ENCODE results near the gene PYGB. TPM values are rescaled to one million over a fixed set of nuclear protein-coding genes. Genes with fewer than 3 reads are reported as not detected.
A peak's percentile ranks its signal among the peaks of the same experiment; 100 is the strongest.

PYGB gene
- total and polyA plus RNA-seq, 8 donors = 17.4 to 37.2 (median 24.2) TPM

DNA sequence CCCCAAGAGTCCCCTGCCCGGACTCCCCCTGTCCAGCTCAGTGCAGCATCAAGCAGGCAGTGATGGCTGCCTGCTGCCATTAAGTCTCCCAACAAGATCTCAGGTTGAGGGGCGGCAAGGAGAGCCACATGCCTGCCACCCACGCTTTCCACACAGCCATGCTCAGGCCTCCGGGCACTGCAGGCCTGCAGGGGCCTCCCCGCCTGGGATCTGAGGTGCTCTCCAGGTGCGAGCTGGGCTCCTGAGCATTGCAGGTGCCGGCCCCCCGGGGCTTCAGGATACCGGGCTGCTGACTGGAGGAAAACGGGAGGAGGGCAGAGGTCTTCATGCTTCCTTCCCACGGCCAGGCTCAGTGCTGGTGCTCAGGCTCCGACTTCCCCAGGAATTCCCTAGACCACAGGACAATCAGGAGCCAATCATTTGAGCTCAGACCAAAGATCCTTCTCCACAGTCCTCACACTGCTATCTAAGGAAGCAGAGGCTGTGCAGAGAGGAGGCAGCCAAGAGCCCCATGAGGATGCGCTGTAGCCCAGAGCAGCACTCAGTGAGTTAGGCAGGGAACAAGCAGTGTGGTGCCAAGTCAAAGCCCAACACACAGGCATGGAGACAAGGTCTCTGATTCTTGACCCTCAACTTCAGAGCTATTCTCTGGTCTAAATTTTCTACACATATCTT, 52.7 kb downstream of the PYGB start:
- intact Hi-C loops (cut with DNase I) = no loop called here
- no peak for FAIRE-seq
- Histone ChIP-seq H3K4me1 (peaks cover 0 to 18% (median 6%) of the 10 kb centered on the region in 3 donors), H3K27ac (no peak overlapping the region), H3K36me3 (peaks cover 0 to 21% (median 6%) of the 10 kb centered on the region in 3 donors), H3K9me3 (no peaks in the 10 kb centered on the region), H3K27me3 (no peaks in the 10 kb centered on the region), H3K4me3 (no peak overlapping the region)
- DNase-seq = peak in 1 of 6 donors; percentile 55
- ATAC-seq = no peak
- TF ChIP-seq, protein P1, sequence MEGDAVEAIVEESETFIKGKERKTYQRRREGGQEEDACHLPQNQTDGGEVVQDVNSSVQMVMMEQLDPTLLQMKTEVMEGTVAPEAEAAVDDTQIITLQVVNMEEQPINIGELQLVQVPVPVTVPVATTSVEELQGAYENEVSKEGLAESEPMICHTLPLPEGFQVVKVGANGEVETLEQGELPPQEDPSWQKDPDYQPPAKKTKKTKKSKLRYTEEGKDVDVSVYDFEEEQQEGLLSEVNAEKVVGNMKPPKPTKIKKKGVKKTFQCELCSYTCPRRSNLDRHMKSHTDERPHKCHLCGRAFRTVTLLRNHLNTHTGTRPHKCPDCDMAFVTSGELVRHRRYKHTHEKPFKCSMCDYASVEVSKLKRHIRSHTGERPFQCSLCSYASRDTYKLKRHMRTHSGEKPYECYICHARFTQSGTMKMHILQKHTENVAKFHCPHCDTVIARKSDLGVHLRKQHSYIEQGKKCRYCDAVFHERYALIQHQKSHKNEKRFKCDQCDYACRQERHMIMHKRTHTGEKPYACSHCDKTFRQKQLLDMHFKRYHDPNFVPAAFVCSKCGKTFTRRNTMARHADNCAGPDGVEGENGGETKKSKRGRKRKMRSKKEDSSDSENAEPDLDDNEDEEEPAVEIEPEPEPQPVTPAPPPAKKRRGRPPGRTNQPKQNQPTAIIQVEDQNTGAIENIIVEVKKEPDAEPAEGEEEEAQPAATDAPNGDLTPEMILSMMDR (IDR thresholded peaks at IDR 0.05) = no peak
- WGBS, 2 donors = 82 to 86% methylated on average over 13 of the region's 13 CpGs

DNA sequence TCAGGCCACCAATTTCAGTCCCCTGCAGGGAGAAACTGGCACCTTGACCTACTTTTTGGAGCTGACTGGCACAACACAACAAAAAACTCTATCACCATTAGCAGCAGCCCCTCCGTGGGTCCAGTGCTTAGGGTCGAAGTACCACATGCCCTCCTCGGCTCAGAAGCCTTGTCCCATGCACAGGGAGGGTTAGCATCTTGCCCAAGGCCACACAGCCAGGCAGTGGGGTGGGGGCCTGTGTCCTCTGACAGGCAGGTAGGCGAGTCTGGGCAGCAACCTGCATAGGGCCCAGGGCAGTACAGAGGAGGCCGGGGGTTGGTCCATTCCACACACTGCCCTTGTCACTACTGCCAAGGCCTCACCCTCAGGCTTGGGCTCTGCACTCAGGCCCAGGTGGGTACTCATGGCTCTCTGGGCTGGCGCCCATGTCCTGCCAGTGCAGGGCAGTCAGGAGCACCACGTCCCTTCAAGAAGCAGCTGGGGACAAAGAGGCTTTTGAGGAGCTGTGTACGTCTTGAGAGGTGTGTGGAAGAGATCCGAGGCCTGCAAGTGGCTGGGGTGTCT, 53.6 kb downstream of the PYGB start:
- WGBS, 2 donors = 80 to 84% methylated on average over 9 of the region's 9 CpGs
- H3K27ac ChIP-seq = no peak overlapping the region
- intact Hi-C loops (cut with DNase I) = no loop called here
- peak in 1 of 4 donors; percentile 2 for ATAC-seq
- H3K9me3 ChIP-seq = no peaks in the 10 kb centered on the region
- peaks cover 0 to 10% (median 0%) of the 10 kb centered on the region in 3 donors for H3K4me1 ChIP-seq
- no peak overlapping the region for H3K4me3 ChIP-seq
- DNase-seq = peak in 1 of 6 donors; percentile 69
- TF ChIP-seq, protein P1 (IDR thresholded peaks at IDR 0.05) = no peak
- H3K27me3 ChIP-seq = no peaks in the 10 kb centered on the region
- FAIRE-seq = no peak
- peaks cover 0 to 21% (median 7%) of the 10 kb centered on the region in 3 donors for H3K36me3 ChIP-seq

DNA sequence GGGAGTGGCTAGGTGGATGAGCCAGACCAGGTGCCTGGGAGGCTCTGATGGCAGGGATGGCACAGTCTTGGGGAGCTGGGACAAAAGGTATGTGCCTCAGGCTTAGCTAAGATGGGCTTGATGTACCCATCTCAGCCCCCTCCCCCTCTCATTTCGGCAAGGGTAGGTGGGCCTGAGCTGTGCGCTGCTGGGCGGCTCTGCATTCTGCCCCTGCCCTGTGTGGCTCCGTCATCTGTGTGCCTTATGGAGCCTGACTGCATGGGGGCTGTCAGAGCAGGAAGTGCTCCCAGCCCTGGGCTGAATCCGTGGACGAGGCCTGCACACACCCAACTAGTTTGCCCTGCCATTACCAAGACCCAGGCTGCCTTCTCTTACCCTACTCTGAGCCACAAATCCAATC, 54.7 kb downstream of the PYGB start:
- no peak for FAIRE-seq
- Histone ChIP-seq H3K9me3 (no peaks in the 10 kb centered on the region), H3K27me3 (no peaks in the 10 kb centered on the region), H3K4me3 (no peak overlapping the region), H3K4me1 (no peaks in the 10 kb centered on the region), H3K36me3 (peaks cover 0 to 25% (median 8%) of the 10 kb centered on the region in 3 donors), H3K27ac (no peak overlapping the region)
- TF ChIP-seq, protein P1 (IDR thresholded peaks at IDR 0.05) = no peak
- 90 to 93% methylated on average over 4 to 6 of the region's 6 CpGs for WGBS, 2 donors
- DNase-seq = no peak
- intact Hi-C loops (cut with DNase I) = no loop called here
- ATAC-seq = no peak

DNA sequence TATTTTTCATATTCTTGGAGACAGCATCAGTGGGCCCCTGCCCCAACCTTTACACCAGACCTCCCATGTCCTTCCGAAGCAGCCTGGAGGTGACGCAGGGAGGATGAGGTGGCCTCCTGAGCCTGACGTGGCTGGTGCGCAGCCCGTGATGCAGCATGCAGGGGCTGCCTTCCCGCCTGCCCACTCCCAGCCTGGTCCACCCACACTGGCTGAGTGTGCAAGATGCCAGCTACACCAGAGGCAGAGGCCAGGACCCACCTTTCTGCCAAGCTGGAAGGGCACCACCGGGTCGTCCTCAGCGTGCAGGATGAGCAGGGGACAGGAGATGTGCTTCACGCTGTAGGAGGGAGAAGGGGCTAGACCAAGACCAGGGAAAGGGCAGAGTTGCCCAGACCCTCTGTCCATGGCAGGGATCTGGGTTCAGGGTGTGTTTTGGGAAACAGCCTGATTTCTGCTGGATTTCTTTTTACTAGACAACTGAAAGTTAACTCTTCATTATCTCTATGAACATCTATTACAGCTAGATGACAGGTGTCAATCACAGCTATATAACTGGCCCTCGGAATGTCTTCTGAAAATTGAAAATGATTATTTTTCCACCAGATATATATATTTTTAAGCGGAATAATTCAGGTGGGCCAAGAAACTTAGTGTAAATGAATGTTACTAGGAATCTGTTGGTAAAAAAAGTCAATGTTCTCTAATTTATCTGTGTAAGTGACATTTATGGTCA, 55.6 kb downstream of the PYGB start:
- DNase-seq = peak in 1 of 6 donors; percentile 60

More for the DNA sequence above, 55.6 kb downstream of the PYGB start:
- TF ChIP-seq, protein P1 (IDR thresholded peaks at IDR 0.05) = no peak
- 93 to 94% methylated on average over 12 of the region's 12 CpGs for WGBS, 2 donors
- peaks cover 0 to 34% (median 8%) of the 10 kb centered on the region in 3 donors for H3K36me3 ChIP-seq
- H3K4me1 ChIP-seq = no peaks in the 10 kb centered on the region
- ATAC-seq = no peak
- FAIRE-seq = no peak
- no peaks in the 10 kb centered on the region for H3K27me3 ChIP-seq
- no peak overlapping the region for H3K4me3 ChIP-seq
- no peaks in the 10 kb centered on the region for H3K9me3 ChIP-seq
- no peak overlapping the region for H3K27ac ChIP-seq
- intact Hi-C loops (cut with DNase I) = no loop called here

All from pancreas (tissue), 10 donors.